BLaER1 (cell line): ENCODE results near the gene IL1RAPL1.

Source experiments
- H3K27ac ChIP-seq: shearing (Covaris generic); formaldehyde crosslinking; 2 replicates; pipeline ENCODE4 v1.8.1; 2022
- H3K27me3 ChIP-seq: shearing (Covaris generic); formaldehyde crosslinking; 2 replicates; pipeline ENCODE4 v1.8.1; 2022
- H3K36me3 ChIP-seq: shearing (Covaris generic); formaldehyde crosslinking; 2 replicates; pipeline ENCODE4 v1.8.1; 2022
- H3K4me1 ChIP-seq: shearing (Covaris generic); formaldehyde crosslinking; 2 replicates; pipeline ENCODE4 v1.8.1; 2022
- H3K4me2 ChIP-seq: shearing (Covaris generic); formaldehyde crosslinking; 2 replicates; pipeline ENCODE4 v1.8.1; 2022
- H3K4me3 ChIP-seq: shearing (Covaris generic); formaldehyde crosslinking; 2 replicates; pipeline ENCODE4 v1.8.1; 2022
- H3K9ac ChIP-seq: shearing (Covaris generic); formaldehyde crosslinking; 2 replicates; pipeline ENCODE4 v1.8.1; 2022
- H3K9me3 ChIP-seq: shearing (Covaris generic); formaldehyde crosslinking; 2 replicates; pipeline ENCODE4 v1.8.1; 2022
- H4K20me1 ChIP-seq: shearing (Covaris generic); formaldehyde crosslinking; 2 replicates; pipeline ENCODE4 v1.8.1; 2022
- Cebpa-rat ChIP-seq: shearing (Covaris generic); IDR thresholded peaks from 2 replicates; pipeline ENCODE4 v1.8.1; 2022

Gene IL1RAPL1

DNA sequence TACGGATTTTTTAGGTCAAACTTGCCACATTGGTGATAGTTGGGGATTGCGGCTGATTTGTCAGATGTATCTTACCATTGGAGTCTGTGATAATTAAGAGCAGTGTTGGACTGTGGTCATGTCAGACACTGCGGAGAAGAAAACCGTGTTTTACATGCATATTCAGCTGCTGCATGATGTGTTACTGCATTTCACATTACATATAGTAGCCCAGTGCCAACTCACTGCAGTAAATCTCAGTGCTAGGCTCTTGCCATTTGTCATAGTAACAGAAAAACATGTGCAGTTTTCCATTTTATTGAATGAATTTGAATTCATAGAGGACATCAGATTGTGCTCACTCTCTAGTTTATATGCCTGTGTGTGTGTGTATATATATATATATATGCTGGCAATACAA is 543.7 kb downstream of the IL1RAPL1 start:
- H3K27me3 ChIP-seq = no peaks in the 10 kb centered on the region

DNA sequence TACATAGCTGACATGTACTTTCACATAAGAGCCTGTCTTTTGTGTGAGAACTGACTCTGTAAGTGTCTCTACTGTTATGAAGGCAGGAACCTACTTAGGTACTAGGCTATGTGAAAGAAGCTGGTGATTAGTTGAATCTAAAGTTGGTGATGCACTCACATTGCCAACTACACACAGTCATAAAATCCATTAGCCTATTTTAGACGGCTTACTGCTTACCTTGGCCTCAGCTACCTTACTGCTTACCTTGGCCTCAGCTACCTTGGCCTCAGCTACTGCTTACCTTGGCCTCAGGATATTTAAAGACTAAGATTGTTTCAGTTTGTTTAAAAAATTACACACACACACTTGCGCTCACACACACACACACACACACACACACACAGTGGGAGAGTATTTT is 549.7 kb downstream of the IL1RAPL1 start:
- Histone ChIP-seq H3K27me3 (no peaks in the 10 kb centered on the region), H3K4me2 (no peak overlapping the region), H3K36me3 (no peaks in the 10 kb centered on the region), H4K20me1 (no peaks in the 10 kb centered on the region), H3K4me1 (peaks cover 14% of the 10 kb centered on the region), H3K27ac (no peak overlapping the region), H3K9me3 (no peaks in the 10 kb centered on the region), H3K4me3 (no peak overlapping the region), H3K9ac (no peak overlapping the region)
- no peak for TF ChIP-seq Cebpa-rat

More for the DNA sequence above, 543.7 kb downstream of the IL1RAPL1 start:
- Histone ChIP-seq H4K20me1 (no peaks in the 10 kb centered on the region), H3K4me3 (no peak overlapping the region), H3K4me1 (peaks cover 14% of the 10 kb centered on the region), H3K36me3 (no peaks in the 10 kb centered on the region), H3K4me2 (no peak overlapping the region), H3K9me3 (no peaks in the 10 kb centered on the region), H3K27ac (no peak overlapping the region), H3K9ac (no peak overlapping the region)
- TF ChIP-seq Cebpa-rat = no peak

DNA sequence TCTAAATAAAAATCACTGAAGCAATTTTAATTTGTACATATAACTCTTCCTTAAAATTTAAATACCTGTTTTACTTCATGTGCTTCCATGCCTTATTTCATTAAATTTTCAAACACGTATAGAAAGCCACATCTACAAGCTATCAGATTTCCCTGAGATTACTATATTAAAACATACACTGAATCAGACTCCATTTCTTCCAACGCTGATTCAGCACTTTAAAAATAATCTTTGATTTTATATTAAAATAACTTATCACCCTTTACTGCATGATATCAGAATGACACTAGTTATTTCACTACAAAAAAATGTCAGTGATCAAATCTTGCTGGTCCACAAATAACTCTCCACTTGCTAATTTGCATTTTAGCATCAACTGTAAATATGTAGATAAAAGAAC is 550.8 kb downstream of the IL1RAPL1 start:
- no peaks in the 10 kb centered on the region for H3K27me3 ChIP-seq
- H3K4me1 ChIP-seq = peaks cover 13% of the 10 kb centered on the region
- no peaks in the 10 kb centered on the region for H3K9me3 ChIP-seq
- no peaks in the 10 kb centered on the region for H4K20me1 ChIP-seq
- H3K36me3 ChIP-seq = no peaks in the 10 kb centered on the region
- H3K9ac ChIP-seq = no peak overlapping the region
- no peak overlapping the region for H3K4me2 ChIP-seq
- H3K4me3 ChIP-seq = no peak overlapping the region
- no peak for TF ChIP-seq Cebpa-rat
- no peak overlapping the region for H3K27ac ChIP-seq

DNA sequence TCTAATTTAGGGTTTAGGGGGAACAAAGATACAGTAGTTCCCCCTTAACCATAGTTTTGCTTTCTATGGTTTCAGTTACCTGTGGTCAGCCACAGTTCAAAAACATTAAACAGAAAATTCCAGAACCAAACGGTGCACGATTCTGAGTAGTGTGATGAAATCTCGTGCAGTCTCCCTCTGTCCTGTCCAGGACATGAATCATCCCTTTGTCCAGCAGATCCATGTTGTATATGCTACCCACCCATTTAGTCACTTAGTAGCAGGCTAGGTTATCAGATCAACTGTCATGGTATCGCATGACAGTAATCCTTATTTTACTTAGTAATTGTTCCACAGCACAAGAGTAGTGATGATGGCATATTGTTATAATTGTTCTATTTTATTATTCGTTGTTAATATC is 556.1 kb downstream of the IL1RAPL1 start:
- H3K27me3 ChIP-seq = no peaks in the 10 kb centered on the region
- TF ChIP-seq Cebpa-rat = no peak
- H3K36me3 ChIP-seq = no peaks in the 10 kb centered on the region
- H4K20me1 ChIP-seq = no peaks in the 10 kb centered on the region
- H3K4me3 ChIP-seq = no peak overlapping the region
- H3K9ac ChIP-seq = no peak overlapping the region
- H3K27ac ChIP-seq = no peak overlapping the region
- no peak overlapping the region for H3K4me2 ChIP-seq
- no peaks in the 10 kb centered on the region for H3K4me1 ChIP-seq
- no peaks in the 10 kb centered on the region for H3K9me3 ChIP-seq

DNA sequence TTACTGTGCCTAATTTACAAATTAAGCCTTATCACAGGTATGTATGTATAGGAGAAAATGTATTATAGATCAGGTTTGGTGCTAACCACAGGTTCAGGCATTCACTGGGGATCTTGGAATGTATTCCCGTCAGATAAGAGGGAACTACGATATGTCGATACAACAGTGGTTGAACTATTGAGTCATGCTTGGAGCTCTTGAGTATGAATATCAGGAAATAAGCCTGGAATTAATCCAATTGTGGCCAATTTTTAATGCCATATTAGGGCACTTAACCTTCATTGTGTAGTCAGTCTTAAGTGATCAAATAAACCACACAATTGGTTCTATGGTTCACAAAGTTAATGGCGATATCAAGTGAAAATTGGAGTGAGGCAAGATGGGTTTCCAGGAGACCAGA is 556.5 kb downstream of the IL1RAPL1 start:
- H3K4me2 ChIP-seq = no peak overlapping the region
- H3K4me3 ChIP-seq = no peak overlapping the region
- no peaks in the 10 kb centered on the region for H3K27me3 ChIP-seq
- H3K9me3 ChIP-seq = no peaks in the 10 kb centered on the region
- no peaks in the 10 kb centered on the region for H4K20me1 ChIP-seq
- H3K9ac ChIP-seq = no peak overlapping the region
- no peaks in the 10 kb centered on the region for H3K4me1 ChIP-seq
- no peak overlapping the region for H3K27ac ChIP-seq
- H3K36me3 ChIP-seq = no peaks in the 10 kb centered on the region
- TF ChIP-seq Cebpa-rat = no peak

DNA sequence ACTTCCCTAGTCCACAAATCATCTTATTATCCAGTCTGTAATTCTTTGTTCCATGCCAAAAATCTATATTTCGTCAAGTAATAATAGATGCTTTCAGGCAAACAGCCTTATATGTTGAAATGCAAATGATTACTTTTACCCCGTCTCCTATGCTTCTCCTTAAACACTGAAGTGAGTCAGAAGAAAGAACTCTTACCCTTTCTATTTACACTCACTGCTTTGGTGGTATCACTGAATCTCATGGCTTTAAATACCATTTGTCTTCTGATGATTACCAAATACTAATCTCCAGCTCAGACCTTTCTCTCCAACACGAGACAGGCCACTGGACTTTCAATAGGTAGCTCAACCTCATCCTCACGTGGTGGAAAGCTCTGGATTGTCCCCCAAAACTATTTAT is 558.1 kb downstream of the IL1RAPL1 start:
- H3K4me2 ChIP-seq = no peak overlapping the region
- H3K36me3 ChIP-seq = no peaks in the 10 kb centered on the region
- no peaks in the 10 kb centered on the region for H4K20me1 ChIP-seq
- no peaks in the 10 kb centered on the region for H3K9me3 ChIP-seq
- TF ChIP-seq Cebpa-rat = no peak
- H3K27me3 ChIP-seq = no peaks in the 10 kb centered on the region
- H3K27ac ChIP-seq = no peak overlapping the region
- H3K4me3 ChIP-seq = no peak overlapping the region
- H3K9ac ChIP-seq = no peak overlapping the region
- H3K4me1 ChIP-seq = no peaks in the 10 kb centered on the region

DNA sequence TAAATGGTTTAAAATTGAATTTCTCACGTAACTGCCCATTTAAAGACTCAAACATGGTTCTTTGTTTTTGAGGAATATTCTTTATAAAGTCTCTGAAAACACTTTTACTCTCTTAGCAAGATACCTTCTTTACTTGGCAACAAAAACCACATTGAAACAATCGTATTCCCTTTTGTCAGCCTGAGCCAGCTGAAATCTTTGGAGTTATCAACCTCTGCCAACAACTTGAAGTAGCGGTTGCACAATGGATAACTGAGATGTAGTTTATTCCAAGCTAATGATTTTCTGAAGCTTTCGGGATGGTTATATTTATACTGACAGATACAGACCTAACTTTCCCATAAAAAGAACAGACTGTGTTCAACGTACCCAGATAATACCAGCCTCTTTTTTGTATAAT is 561.3 kb downstream of the IL1RAPL1 start:
- no peak overlapping the region for H3K9ac ChIP-seq
- no peaks in the 10 kb centered on the region for H4K20me1 ChIP-seq
- no peak overlapping the region for H3K4me2 ChIP-seq
- peaks cover 5% of the 10 kb centered on the region; the same call in 1 of the 2 replicates for H3K9me3 ChIP-seq
- H3K27ac ChIP-seq = no peak overlapping the region
- H3K4me3 ChIP-seq = no peak overlapping the region
- no peak for TF ChIP-seq Cebpa-rat
- H3K4me1 ChIP-seq = no peaks in the 10 kb centered on the region
- H3K36me3 ChIP-seq = no peaks in the 10 kb centered on the region
- no peaks in the 10 kb centered on the region for H3K27me3 ChIP-seq

DNA sequence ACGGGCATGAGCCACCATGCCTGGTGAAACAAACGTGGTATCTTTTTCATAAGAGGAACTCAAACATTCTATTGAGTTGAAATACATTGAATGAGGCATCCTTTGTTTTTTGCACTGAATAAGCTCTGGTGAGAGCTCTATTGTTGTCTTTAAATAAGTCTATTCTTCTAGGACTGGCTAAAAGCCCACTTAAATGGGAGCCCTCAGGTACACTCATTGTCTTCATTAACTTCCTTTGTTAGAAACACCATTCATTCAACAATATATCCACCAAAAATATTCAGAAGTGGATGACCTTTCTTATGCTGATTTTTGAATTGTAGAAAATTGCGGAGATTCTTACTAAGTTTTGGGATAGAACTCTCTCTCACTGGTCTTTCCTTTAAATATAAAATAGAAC is 568.0 kb downstream of the IL1RAPL1 start:
- Histone ChIP-seq H3K36me3 (no peaks in the 10 kb centered on the region), H3K9me3 (peaks cover 5% of the 10 kb centered on the region; the same call in 1 of the 2 replicates), H3K4me1 (no peaks in the 10 kb centered on the region), H4K20me1 (no peaks in the 10 kb centered on the region), H3K4me2 (no peak overlapping the region), H3K4me3 (no peak overlapping the region), H3K9ac (no peak overlapping the region), H3K27ac (no peak overlapping the region), H3K27me3 (no peaks in the 10 kb centered on the region)
- no peak for TF ChIP-seq Cebpa-rat

DNA sequence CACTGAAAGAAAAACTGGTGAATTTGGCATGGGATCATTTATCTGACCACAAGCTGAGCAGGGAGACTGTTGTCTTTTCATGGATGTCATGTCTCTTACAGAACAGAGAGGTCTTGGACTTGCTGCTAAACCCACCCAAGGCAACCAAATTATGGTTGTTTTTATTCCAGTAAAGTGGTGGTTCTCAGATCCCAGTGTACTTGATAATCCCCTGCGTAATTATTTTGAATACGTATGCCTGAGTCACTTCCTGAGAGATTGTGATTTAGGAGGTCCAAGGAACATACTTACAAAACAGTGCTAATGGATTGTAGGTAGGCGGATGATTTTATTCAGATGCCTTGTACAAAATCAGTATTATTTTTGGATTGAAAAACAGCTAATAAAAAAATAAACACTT is 585.6 kb downstream of the IL1RAPL1 start:
- Histone ChIP-seq H3K4me3 (no peak overlapping the region), H3K4me1 (peaks cover 8% of the 10 kb centered on the region; the same call in 1 of the 2 replicates), H3K4me2 (no peak overlapping the region), H3K27me3 (no peaks in the 10 kb centered on the region), H3K9me3 (no peaks in the 10 kb centered on the region), H4K20me1 (no peaks in the 10 kb centered on the region), H3K9ac (no peak overlapping the region), H3K36me3 (no peaks in the 10 kb centered on the region), H3K27ac (no peak overlapping the region)
- no peak for TF ChIP-seq Cebpa-rat

DNA sequence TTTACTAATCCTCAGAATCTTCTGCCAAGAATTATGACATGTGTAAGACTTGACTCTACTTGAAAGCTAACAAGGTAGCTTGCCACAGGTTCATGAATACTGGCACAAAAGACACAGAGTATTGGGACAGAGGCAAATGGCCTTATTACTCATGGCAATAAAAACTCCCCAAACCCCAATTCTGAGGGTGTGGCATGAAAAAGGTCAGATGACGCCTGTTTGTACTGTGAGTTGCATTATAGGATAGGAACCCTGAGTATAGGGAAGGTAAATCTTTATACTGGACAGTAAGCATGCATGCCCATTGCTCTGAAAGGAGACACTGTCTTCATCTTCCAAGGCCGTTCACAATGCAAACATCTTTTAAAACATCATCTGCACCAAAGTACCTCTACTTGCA is 600.0 kb downstream of the IL1RAPL1 start:
- no peak overlapping the region for H3K9ac ChIP-seq
- no peak overlapping the region for H3K4me2 ChIP-seq
- no peaks in the 10 kb centered on the region for H3K27me3 ChIP-seq
- no peak for TF ChIP-seq Cebpa-rat
- H3K4me1 ChIP-seq = no peaks in the 10 kb centered on the region
- no peak overlapping the region for H3K27ac ChIP-seq
- H3K4me3 ChIP-seq = no peak overlapping the region
- H4K20me1 ChIP-seq = no peaks in the 10 kb centered on the region
- H3K36me3 ChIP-seq = no peaks in the 10 kb centered on the region
- H3K9me3 ChIP-seq = no peaks in the 10 kb centered on the region

DNA sequence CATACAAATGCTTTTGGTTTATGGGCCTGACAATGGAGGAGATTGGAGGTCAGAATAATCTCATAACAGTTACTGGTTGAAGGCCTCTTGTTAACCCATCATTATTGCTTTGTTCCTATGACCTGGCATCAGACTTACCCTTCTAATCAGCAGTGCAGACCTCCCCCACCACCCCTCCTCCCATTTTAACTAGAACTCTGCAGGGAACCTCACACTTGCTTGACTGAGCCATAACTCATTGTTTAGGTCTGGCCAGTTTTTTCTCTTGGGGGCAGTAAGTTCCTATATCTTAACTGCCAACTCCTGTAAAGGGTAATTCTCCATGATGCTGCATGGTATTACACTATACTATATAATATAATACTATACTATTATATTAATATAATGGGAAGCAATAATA is 609.3 kb downstream of the IL1RAPL1 start:
- Histone ChIP-seq H3K27ac (no peak overlapping the region), H3K4me3 (no peak overlapping the region), H3K27me3 (no peaks in the 10 kb centered on the region), H3K36me3 (no peaks in the 10 kb centered on the region), H3K4me1 (no peaks in the 10 kb centered on the region), H3K4me2 (no peak overlapping the region), H3K9me3 (no peaks in the 10 kb centered on the region), H3K9ac (no peak overlapping the region), H4K20me1 (no peaks in the 10 kb centered on the region)
- no peak for TF ChIP-seq Cebpa-rat
